CD14-positive monocyte (primary cell): ENCODE data around the gene TMEM132C. TPM values are rescaled to one million over a fixed set of nuclear protein-coding genes. Genes with fewer than 3 reads are reported as not detected.

ENCODE experiments used
- DNase-seq, 3 donors: peaks; one replicate each; pipeline ENCODE4 v3.0.0-alpha.2; 2011 to 2022
- H2AFZ ChIP-seq: 2 replicates; pipeline ENCODE4 v1.6.0; 2012; ENCODE audit warnings: mild to moderate bottlenecking, low read depth, low read length, inconsistent platforms; ENCODE audit not compliant: insufficient read depth, poor library complexity, severe bottlenecking
- H3K27ac ChIP-seq, 2 donors: 1 replicate in 1 of 2; 2 replicates in 1 of 2; pipeline ENCODE4 v1.5.1; 2012 to 2013; ENCODE audit warnings: low read length in 2 of 2, control low read depth in 1 of 2, inconsistent platforms in 1 of 2, low read depth in 1 of 2, mild to moderate bottlenecking in 1 of 2
- H3K27me3 ChIP-seq, 2 donors: one replicate each; pipeline versions ENCODE4 v1.6.0 to v1.6.1; 2011 to 2013; ENCODE audit warnings: low read length in 2 of 2; ENCODE audit not compliant: control insufficient read depth in 2 of 2, insufficient read depth in 2 of 2
- H3K36me3 ChIP-seq, 2 donors: replicated peaks in 1 of 2; 1 replicate in 1 of 2; 2 replicates in 1 of 2; pipeline versions ENCODE4 v1.5.1 to v1.6.1; 2012 to 2013; ENCODE audit warnings: low read length in 2 of 2, control low read depth in 1 of 2, inconsistent platforms in 1 of 2, mild to moderate bottlenecking in 1 of 2; ENCODE audit not compliant: insufficient read depth in 2 of 2, control insufficient read depth in 1 of 2
- H3K4me1 ChIP-seq, 2 donors: 1 replicate in 1 of 2; 2 replicates in 1 of 2; pipeline versions ENCODE4 v1.5.1 to v1.6.1; 2012 to 2013; ENCODE audit warnings: low read length in 2 of 2, control low read depth in 1 of 2, inconsistent platforms in 1 of 2, mild to moderate bottlenecking in 1 of 2, moderate library complexity in 1 of 2; ENCODE audit not compliant: insufficient read depth in 2 of 2, control insufficient read depth in 1 of 2
- H3K4me2 ChIP-seq: replicated peaks from 2 replicates; pipeline ENCODE3; 2012; ENCODE audit warnings: low read length, moderate library complexity, mild to moderate bottlenecking; ENCODE audit not compliant: poor library complexity, severe bottlenecking; ENCODE audit errors: extremely low read depth
- H3K4me3 ChIP-seq, 3 experiments: fragments of 200-600 bp in 1 of 3; sonication (generic) in 1 of 3; replicated peaks in 1 of 3; 1 replicate in 2 of 3; 2 replicates in 1 of 3; pipeline ENCODE4 v1.5.1; 2011 to 2013; ENCODE audit warnings: low read length in 3 of 3, mild to moderate bottlenecking in 3 of 3, control low read depth in 2 of 3, low read depth in 2 of 3, inconsistent platforms in 1 of 3, moderate library complexity in 1 of 3
- H3K79me2 ChIP-seq: 2 replicates; pipeline ENCODE4 v1.6.0; 2012; ENCODE audit warnings: mild to moderate bottlenecking, control low read depth, inconsistent platforms, low read length, moderate library complexity; ENCODE audit not compliant: insufficient read depth
- H3K9ac ChIP-seq: 2 replicates; pipeline ENCODE4 v1.6.0; 2017; ENCODE audit warnings: low read length, mild to moderate bottlenecking; ENCODE audit not compliant: insufficient read depth, poor library complexity, severe bottlenecking
- H3K9me3 ChIP-seq, 2 donors: replicated peaks in 1 of 2; 1 replicate in 1 of 2; 2 replicates in 1 of 2; pipeline versions ENCODE4 v1.5.1 to v1.6.1; 2012 to 2013; ENCODE audit warnings: low read length in 2 of 2, control low read depth in 1 of 2; ENCODE audit not compliant: control insufficient read depth in 1 of 2, insufficient read depth in 1 of 2
- H4K20me1 ChIP-seq: 2 replicates; pipeline ENCODE4 v1.6.0; 2012; ENCODE audit warnings: mild to moderate bottlenecking, low read length, control low read depth, moderate library complexity; ENCODE audit not compliant: insufficient read depth
- H3K27ac Mint-ChIP-seq, 7 donors: one replicate each; pipeline ENCODE4 v1.8.0; 2020; ENCODE audit warnings: mild to moderate bottlenecking in 7 of 7, mixed read lengths in 7 of 7, moderate library complexity in 6 of 7, inconsistent platforms in 2 of 7
- H3K27me3 Mint-ChIP-seq, 3 donors: one replicate each; pipeline ENCODE4 v1.8.0; 2021 to 2022; ENCODE audit warnings: low read depth in 3 of 3, mild to moderate bottlenecking in 3 of 3, mixed read lengths in 3 of 3, moderate library complexity in 3 of 3, inconsistent platforms in 1 of 3
- H3K36me3 Mint-ChIP-seq, 2 donors: one replicate each; pipeline ENCODE4 v1.8.0; 2020; ENCODE audit warnings: mixed read lengths in 2 of 2, inconsistent platforms in 1 of 2, mild to moderate bottlenecking in 1 of 2
- H3K4me1 Mint-ChIP-seq: one replicate; pipeline ENCODE4 v1.8.0; 2020; ENCODE audit warnings: mild to moderate bottlenecking, mixed read lengths
- H3K4me3 Mint-ChIP-seq, 2 donors: one replicate each; pipeline ENCODE4 v1.8.0; 2020; ENCODE audit warnings: mild to moderate bottlenecking in 2 of 2, mixed read lengths in 2 of 2, moderate library complexity in 1 of 2
- H3K9me3 Mint-ChIP-seq, 7 donors: one replicate each; pipeline ENCODE4 v1.8.0; 2020 to 2022; ENCODE audit warnings: mixed read lengths in 7 of 7, mild to moderate bottlenecking in 6 of 7, moderate library complexity in 6 of 7, inconsistent platforms in 2 of 7
- WGBS: methylation state at CpG from one replicate; pipeline ENCODE4 v1.1.5; 2013; ENCODE audit warnings: missing lambda C conversion rate; ENCODE audit not compliant: insufficient coverage; 5-methylcytosine and 5-hydroxymethylcytosine counted together
- intact Hi-C, 2 donors: fragments of 100-400 bp; cut with micrococcal nuclease; formaldehyde crosslinking; loops; one replicate each; pipeline versions ENCODE4 v1.15.0 to v1.15.1; 2023
- polyA plus RNA-seq, 3 donors: library from polyadenylated mRNA; depleted of rRNA in 1 of 3; unstranded in 2 of 3; stranded (reverse) in 1 of 3; fragments of 300-500 nt in 2 of 3; fragments of >200 nt in 1 of 3; fragmentation: Illumina TruSeq in 2 of 3; gene quantifications; 1 replicate in 2 of 3; 2 replicates in 1 of 3; pipeline ENCODE4 v1.2.3, GENCODE V29; 2012 to 2021
- TF ChIP-seq, protein P1 (sequence below): fragments of 200-600 bp; IDR thresholded peaks from one replicate; pipeline ENCODE4 v1.8.0; 2022; ENCODE audit warnings: antibody characterized with exemption, mild to moderate bottlenecking

Gene TMEM132C
- polyA plus RNA-seq, 3 donors: not detected

DNA sequence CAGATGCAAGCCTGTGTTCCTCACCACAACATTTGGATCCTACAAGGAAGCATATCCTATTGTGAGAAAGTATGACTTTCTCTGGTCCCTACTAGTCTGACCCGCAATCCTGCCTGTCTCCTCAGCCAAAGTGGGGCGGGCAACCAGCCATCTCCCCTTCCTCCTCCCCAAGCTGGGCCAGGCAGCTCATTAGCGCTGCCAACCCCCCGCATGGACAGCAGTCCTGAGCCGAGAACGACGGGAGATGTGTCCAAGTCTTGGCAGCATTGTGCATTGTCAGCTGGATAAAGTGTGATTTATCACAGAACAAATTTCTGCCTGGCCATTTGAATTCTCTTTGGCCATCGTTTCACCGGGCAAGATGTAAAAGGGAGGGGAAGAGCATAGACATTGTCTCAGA lies 417.4 kb downstream of the TMEM132C start:
- Mint-ChIP-seq H3K36me3 (no peaks in the 10 kb centered on the region), H3K9me3 (peaks cover 0 to 6% (median 0%) of the 10 kb centered on the region in 7 donors), H3K4me3 (no peak overlapping the region), H3K4me1 (no peaks in the 10 kb centered on the region), H3K27me3 (peaks cover 0 to 3% (median 3%) of the 10 kb centered on the region in 3 donors), H3K27ac (no peak overlapping the region)
- Histone ChIP-seq H2AFZ (no peak overlapping the region), H3K79me2 (no peaks in the 10 kb centered on the region), H4K20me1 (no peaks in the 10 kb centered on the region), H3K27me3 (no peaks in the 10 kb centered on the region), H3K36me3 (no peaks in the 10 kb centered on the region), H3K4me2 (no peak overlapping the region), H3K27ac (no peak overlapping the region), H3K4me3 (no peak overlapping the region), H3K9ac (no peak overlapping the region), H3K9me3 (no peaks in the 10 kb centered on the region), H3K4me1 (no peaks in the 10 kb centered on the region)
- TF ChIP-seq, protein P1, sequence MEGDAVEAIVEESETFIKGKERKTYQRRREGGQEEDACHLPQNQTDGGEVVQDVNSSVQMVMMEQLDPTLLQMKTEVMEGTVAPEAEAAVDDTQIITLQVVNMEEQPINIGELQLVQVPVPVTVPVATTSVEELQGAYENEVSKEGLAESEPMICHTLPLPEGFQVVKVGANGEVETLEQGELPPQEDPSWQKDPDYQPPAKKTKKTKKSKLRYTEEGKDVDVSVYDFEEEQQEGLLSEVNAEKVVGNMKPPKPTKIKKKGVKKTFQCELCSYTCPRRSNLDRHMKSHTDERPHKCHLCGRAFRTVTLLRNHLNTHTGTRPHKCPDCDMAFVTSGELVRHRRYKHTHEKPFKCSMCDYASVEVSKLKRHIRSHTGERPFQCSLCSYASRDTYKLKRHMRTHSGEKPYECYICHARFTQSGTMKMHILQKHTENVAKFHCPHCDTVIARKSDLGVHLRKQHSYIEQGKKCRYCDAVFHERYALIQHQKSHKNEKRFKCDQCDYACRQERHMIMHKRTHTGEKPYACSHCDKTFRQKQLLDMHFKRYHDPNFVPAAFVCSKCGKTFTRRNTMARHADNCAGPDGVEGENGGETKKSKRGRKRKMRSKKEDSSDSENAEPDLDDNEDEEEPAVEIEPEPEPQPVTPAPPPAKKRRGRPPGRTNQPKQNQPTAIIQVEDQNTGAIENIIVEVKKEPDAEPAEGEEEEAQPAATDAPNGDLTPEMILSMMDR: no peak
- DNase-seq: no peak
- 81% methylated on average over 2 of the region's 9 CpGs for WGBS
- intact Hi-C loops: no loop called here

DNA sequence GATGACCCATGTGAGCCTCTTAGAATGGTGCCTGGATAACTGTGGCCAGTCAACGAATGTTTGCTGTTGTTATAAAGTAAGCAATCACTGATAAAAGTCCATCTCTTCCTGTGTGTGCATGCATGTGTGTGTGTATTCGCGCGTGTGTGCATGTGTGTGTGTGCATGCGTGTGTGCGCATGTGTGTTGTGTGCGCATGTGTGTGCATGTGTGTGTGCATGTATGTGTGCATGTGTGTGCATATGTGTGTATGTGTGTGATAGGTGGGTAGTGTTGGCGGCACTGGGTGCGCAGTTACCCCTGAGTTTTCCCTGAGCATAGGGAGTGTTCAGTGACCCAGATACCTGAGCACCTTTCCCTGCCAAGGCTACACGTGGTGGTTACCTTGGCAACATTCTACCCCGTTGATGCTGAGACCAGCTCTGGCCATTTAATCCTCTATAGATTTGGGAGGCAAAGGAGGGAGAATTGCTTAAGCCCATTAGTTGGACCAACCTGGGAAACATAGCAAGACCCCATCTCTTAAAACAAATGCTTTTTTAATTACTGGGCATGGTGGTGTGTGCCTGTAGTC lies 419.0 kb downstream of the TMEM132C start:
- no peak overlapping the region for H3K9ac ChIP-seq
- no peak overlapping the region for H3K4me2 ChIP-seq
- H3K9me3 Mint-ChIP-seq: peaks cover 0 to 6% (median 0%) of the 10 kb centered on the region in 7 donors
- 88% methylated on average over 9 of the region's 11 CpGs for WGBS
- no peaks in the 10 kb centered on the region for H3K4me1 Mint-ChIP-seq
- no peaks in the 10 kb centered on the region for H3K4me1 ChIP-seq
- H3K36me3 ChIP-seq: no peaks in the 10 kb centered on the region
- H4K20me1 ChIP-seq: no peaks in the 10 kb centered on the region
- no peak overlapping the region for H3K27ac Mint-ChIP-seq
- no peaks in the 10 kb centered on the region for H3K27me3 ChIP-seq
- H3K36me3 Mint-ChIP-seq: no peaks in the 10 kb centered on the region
- intact Hi-C loops: loop anchor here in 1 of 2 donors (5.0 kb wide), 1 partner anchor 696 kb away; no protein-coding TSS in a partner anchor
- H3K4me3 ChIP-seq: no peak overlapping the region
- no peak for DNase-seq
- no peak overlapping the region for H3K4me3 Mint-ChIP-seq
- no peaks in the 10 kb centered on the region for H3K79me2 ChIP-seq
- H3K27me3 Mint-ChIP-seq: peaks cover 1 to 3% (median 2%) of the 10 kb centered on the region in 3 donors
- TF ChIP-seq, protein P1: no peak
- H3K9me3 ChIP-seq: no peaks in the 10 kb centered on the region
- no peak overlapping the region for H3K27ac ChIP-seq
- no peak overlapping the region for H2AFZ ChIP-seq
